Panc1 (cell line): Measurements from ENCODE around the gene SRRM5. TPM values are rescaled to one million over a fixed set of nuclear protein-coding genes. Genes with fewer than 3 reads are reported as not detected.

ENCODE experiments used
- ATAC-seq: fragments of 200-7000 bp; cut with Tn5 transposase; 2 replicates; pipeline ENCODE4 v1.9.1; 2020; ENCODE audit warnings: mild to moderate bottlenecking, moderate library complexity
- BruUV-seq: library from RNA; stranded (reverse); fragments of 400-500 nt; replicated peaks from 2 replicates; lab custom pipeline; 2021; lab: Mats Ljungman, UMichigan
- CTCF ChIA-PET: fragments of 300-600 bp; sonication (Branson Sonifier 250); formaldehyde crosslinking; loops from one replicate; lab custom pipeline; 2022; ENCODE audit warnings: antibody characterized with exemption; lab: Charles Lee
- POLR2A ChIA-PET: fragments of 300-600 bp; sonication (Branson Sonifier 250); formaldehyde crosslinking; loops from one replicate; lab custom pipeline; 2022; ENCODE audit warnings: antibody characterized with exemption; lab: Charles Lee
- DNase-seq: peaks from one replicate; pipeline ENCODE4 v3.0.0-alpha.2; 2010; ENCODE audit warnings: low read depth, low spot score
- H3K27ac ChIP-seq: 2 replicates; pipeline ENCODE4 v1.5.1; 2011; ENCODE audit warnings: mild to moderate bottlenecking, low read length, inconsistent platforms
- H3K27me3 ChIP-seq: fragments of 200-500 bp; sonication (Bioruptor generic); 2 replicates; pipeline ENCODE4 v1.6.0; 2014; ENCODE audit warnings: low read length, inconsistent platforms; ENCODE audit not compliant: control insufficient read depth, insufficient read depth
- H3K36me3 ChIP-seq: fragments of 200-500 bp; sonication (Bioruptor generic); 2 replicates; pipeline ENCODE4 v1.5.1; 2014; ENCODE audit warnings: inconsistent platforms, mild to moderate bottlenecking, low read length, moderate library complexity; ENCODE audit not compliant: control insufficient read depth, insufficient read depth
- H3K4me1 ChIP-seq: 2 replicates; pipeline ENCODE4 v1.5.1; 2011; ENCODE audit warnings: inconsistent platforms, mild to moderate bottlenecking, low read length, moderate library complexity; ENCODE audit not compliant: control insufficient read depth, insufficient read depth
- H3K4me3 ChIP-seq, 2 experiments: 2 replicates each; pipeline ENCODE4 v1.5.1; 2011 to 2012; ENCODE audit warnings: low read depth in 2 of 2, low read length in 2 of 2, mild to moderate bottlenecking in 2 of 2, inconsistent platforms in 1 of 2, moderate library complexity in 1 of 2
- H3K9me3 ChIP-seq: fragments of 200-500 bp; sonication (Bioruptor generic); 2 replicates; pipeline ENCODE4 v1.5.1; 2014; ENCODE audit warnings: low read depth, mild to moderate bottlenecking, inconsistent platforms, low read length, moderate library complexity; ENCODE audit not compliant: control insufficient read depth, insufficient read depth
- POLR2AphosphoS5 ChIP-seq: IDR thresholded peaks from 2 replicates; pipeline ENCODE4 v1.6.1; 2012; ENCODE audit warnings: mild to moderate bottlenecking, low read depth, low read length, moderate library complexity
- SIN3A ChIP-seq: IDR thresholded peaks from 2 replicates; pipeline ENCODE4 v1.6.1; 2012; ENCODE audit warnings: low read depth, mild to moderate bottlenecking, low read length, moderate library complexity, borderline replicate concordance; ENCODE audit not compliant: insufficient read depth
- TCF7L2 ChIP-seq: IDR thresholded peaks from 2 replicates; pipeline ENCODE4 v1.6.1; 2011; ENCODE audit warnings: mild to moderate bottlenecking, low read depth, low read length, inconsistent platforms
- in situ Hi-C: cut with HindIII; loops from 2 replicates; pipeline ENCODE4 v1.10.0; 2016; ENCODE audit warnings: low sequenced_read_pairs, low pct_unique_long_range_greater_than_20kb
- intact Hi-C: fragments of 100-400 bp; cut with micrococcal nuclease; formaldehyde crosslinking; loops from one replicate; pipeline ENCODE4 v1.10.0; 2022; ENCODE audit not compliant: unreplicated experiment
- total RNA-seq: library from RNA; stranded (reverse); gene quantifications from one replicate; pipeline ENCODE4 v1.2.1, GENCODE V29; 2021; ENCODE audit not compliant: unreplicated experiment
- TF ChIP-seq, protein P1 (sequence below): fragments of 450-650 bp; IDR thresholded peaks from 2 replicates; pipeline ENCODE4 v1.5.1; 2017; ENCODE audit warnings: mild to moderate bottlenecking
- TF ChIP-seq, protein P2 (sequence below), 2 experiments: IDR thresholded peaks; 2 replicates each; pipeline ENCODE4 v1.6.1; 2011 to 2012; ENCODE audit warnings: low read depth in 2 of 2, control low read depth in 1 of 2, low read length in 1 of 2, mild to moderate bottlenecking in 1 of 2, moderate library complexity in 1 of 2; ENCODE audit not compliant: insufficient read depth in 1 of 2

SRRM5 gene
- total RNA-seq, 1 experiment from 2014 or later: 0.10 TPM

DNA sequence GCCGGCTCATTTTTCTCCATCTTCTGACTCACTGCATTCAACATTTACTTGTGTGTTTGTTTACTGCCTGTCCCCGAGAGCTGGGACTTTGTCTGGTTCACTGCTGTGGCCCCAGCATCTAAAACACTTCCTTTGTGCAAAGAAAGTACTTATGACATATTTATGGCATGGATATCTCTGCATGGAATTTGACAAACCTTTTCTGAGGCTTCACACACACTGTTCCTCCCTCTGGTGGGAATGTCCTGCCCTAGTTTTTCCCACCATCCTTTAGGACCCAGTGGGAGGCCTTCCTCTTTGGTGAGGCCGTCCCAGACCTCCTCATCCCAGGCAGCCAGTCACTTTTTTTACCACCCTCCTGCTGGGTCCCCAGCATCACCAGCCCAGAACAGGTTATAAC lies 1.4 kb upstream of the SRRM5 start:
- no peak overlapping the region for H3K27ac ChIP-seq
- no peak for ATAC-seq
- no peaks in the 10 kb centered on the region for H3K4me1 ChIP-seq
- DNase-seq: no peak
- CTCF ChIA-PET: no interaction called here
- H3K27me3 ChIP-seq: no peaks in the 10 kb centered on the region
- intact Hi-C loops: no loop called here
- H3K36me3 ChIP-seq: no peaks in the 10 kb centered on the region
- no TSS peak for BruUV-seq
- H3K9me3 ChIP-seq: no peaks in the 10 kb centered on the region
- in situ Hi-C loops: no loop called here
- POLR2A ChIA-PET: no interaction called here
- no peak overlapping the region for H3K4me3 ChIP-seq
- no peak for TF ChIP-seq POLR2AphosphoS5
- TF ChIP-seq, protein P1, sequence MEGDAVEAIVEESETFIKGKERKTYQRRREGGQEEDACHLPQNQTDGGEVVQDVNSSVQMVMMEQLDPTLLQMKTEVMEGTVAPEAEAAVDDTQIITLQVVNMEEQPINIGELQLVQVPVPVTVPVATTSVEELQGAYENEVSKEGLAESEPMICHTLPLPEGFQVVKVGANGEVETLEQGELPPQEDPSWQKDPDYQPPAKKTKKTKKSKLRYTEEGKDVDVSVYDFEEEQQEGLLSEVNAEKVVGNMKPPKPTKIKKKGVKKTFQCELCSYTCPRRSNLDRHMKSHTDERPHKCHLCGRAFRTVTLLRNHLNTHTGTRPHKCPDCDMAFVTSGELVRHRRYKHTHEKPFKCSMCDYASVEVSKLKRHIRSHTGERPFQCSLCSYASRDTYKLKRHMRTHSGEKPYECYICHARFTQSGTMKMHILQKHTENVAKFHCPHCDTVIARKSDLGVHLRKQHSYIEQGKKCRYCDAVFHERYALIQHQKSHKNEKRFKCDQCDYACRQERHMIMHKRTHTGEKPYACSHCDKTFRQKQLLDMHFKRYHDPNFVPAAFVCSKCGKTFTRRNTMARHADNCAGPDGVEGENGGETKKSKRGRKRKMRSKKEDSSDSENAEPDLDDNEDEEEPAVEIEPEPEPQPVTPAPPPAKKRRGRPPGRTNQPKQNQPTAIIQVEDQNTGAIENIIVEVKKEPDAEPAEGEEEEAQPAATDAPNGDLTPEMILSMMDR: no peak
- no peak for TF ChIP-seq SIN3A
- TF ChIP-seq, protein P2, sequence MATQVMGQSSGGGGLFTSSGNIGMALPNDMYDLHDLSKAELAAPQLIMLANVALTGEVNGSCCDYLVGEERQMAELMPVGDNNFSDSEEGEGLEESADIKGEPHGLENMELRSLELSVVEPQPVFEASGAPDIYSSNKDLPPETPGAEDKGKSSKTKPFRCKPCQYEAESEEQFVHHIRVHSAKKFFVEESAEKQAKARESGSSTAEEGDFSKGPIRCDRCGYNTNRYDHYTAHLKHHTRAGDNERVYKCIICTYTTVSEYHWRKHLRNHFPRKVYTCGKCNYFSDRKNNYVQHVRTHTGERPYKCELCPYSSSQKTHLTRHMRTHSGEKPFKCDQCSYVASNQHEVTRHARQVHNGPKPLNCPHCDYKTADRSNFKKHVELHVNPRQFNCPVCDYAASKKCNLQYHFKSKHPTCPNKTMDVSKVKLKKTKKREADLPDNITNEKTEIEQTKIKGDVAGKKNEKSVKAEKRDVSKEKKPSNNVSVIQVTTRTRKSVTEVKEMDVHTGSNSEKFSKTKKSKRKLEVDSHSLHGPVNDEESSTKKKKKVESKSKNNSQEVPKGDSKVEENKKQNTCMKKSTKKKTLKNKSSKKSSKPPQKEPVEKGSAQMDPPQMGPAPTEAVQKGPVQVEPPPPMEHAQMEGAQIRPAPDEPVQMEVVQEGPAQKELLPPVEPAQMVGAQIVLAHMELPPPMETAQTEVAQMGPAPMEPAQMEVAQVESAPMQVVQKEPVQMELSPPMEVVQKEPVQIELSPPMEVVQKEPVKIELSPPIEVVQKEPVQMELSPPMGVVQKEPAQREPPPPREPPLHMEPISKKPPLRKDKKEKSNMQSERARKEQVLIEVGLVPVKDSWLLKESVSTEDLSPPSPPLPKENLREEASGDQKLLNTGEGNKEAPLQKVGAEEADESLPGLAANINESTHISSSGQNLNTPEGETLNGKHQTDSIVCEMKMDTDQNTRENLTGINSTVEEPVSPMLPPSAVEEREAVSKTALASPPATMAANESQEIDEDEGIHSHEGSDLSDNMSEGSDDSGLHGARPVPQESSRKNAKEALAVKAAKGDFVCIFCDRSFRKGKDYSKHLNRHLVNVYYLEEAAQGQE (IDR thresholded peaks at IDR 0.05; ENCODE audit: insufficient read depth in 1 of 2, low read depth in 2 of 2, low read length in 1 of 2): no peak
- no peak for TF ChIP-seq TCF7L2

DNA sequence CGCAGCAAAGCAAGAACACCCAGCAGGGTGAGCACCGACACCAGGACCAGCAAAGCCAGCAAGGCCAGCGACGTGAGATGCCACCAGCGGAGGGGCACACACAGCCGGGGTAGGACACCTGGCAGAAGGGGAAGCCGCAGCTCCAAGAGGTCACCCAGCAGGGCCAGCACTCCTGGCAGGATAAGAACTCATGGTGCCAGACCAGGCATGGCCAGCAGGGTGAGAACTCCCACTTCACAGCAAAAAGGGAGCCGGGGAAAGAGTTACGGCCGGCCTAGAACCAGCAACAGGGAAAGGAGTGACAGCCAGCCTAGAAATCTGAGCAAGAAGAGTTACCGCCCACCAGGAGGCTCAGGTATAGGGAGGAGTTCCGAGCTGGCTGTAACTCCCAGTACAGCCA lies 486 bp downstream of the SRRM5 start:
- Histone ChIP-seq H3K9me3 (no peaks in the 10 kb centered on the region), H3K36me3 (no peaks in the 10 kb centered on the region), H3K27ac (no peak overlapping the region), H3K4me1 (no peaks in the 10 kb centered on the region), H3K4me3 (no peak overlapping the region), H3K27me3 (no peaks in the 10 kb centered on the region)
- ATAC-seq (no peak), DNase-seq (no peak)
- ChIA-PET CTCF (no interaction called here), POLR2A (no interaction called here)
- no TSS peak for BruUV-seq
- TF ChIP-seq, protein P1: no peak
- TF ChIP-seq, protein P2 (IDR thresholded peaks at IDR 0.05; ENCODE audit: insufficient read depth in 1 of 2, low read depth in 2 of 2, low read length in 1 of 2): no peak
- no peak for TF ChIP-seq TCF7L2
- TF ChIP-seq POLR2AphosphoS5: no peak
- no peak for TF ChIP-seq SIN3A
- intact Hi-C loops: no loop called here
- in situ Hi-C loops: no loop called here
